A549 treated with RU486 at 1 μM for 4 hours (cell line): ENCODE data around the gene ARL11. TPM values are rescaled to one million over a fixed set of nuclear protein-coding genes. Genes with fewer than 3 reads are reported as not detected.

Experiments used
- total RNA-seq: library from RNA; stranded (reverse); fragments of 200-300 nt; extraction: Qiagen RNA extraction; gene quantifications from 5 replicates; pipeline ENCODE4 v1.2.3, GENCODE V29; 2022; ENCODE audit warnings: low read depth

Gene ARL11
- total RNA-seq, result not detected in 5 replicates

GRCh38 chr13:49627831-49628652 lies at the start of gene ARL11:
Gene ARL11 (plus strand): TSS chr13:49628507. CDS start chr13:49630448, 1,941 bp downstream.

DNA sequence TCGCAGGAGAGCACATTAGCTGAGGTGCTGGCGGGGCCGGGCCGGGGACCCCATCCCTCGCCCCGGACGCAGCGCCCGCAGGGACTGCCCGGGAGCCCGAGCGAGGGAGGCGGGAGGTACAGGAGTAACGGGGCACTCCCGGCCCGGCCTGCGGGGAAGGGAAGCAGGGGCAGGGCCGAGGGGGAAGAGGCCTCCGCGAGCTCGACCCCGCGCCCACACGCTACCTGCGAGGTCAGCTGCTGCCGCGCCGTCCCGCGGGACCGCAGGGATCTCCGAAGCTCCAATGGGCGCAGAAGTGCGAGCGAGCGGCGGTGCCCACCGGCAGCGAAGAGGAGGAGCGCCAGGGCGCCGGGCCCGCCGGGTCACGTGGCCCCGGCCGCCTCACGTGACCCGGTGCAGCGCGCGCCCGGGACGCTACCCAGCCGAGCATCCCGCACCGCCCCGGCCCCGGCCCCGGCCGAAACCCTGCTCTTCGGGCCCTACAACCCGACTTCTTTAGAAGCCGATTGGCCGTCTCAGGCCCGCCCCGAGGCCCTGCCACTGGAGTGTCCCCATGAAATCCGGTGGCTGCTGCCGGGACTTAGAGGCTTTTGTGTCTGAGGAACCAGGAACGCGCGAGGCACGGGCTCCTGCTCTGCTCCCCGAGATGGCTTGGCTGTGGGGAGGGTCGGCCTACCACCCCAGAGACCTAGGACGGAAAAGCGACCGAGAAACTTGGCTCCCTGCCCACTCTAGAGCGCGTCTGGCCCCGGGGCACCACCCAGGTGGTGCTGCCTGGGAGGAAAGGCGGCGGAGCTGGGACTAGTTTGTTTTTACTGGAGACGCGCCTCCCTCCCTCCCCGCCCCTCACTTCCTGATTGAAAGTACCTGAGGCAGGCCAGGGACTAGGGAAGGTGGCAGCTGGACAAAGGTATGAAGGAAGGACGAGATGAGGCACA lies 42.8 kb upstream of the ARL11 start, which contains the start of gene RCBTB1:
RCBTB1 (minus strand) TSS at position 339 of the 938 bp plus-strand sequence. CDS start 18,279 bp downstream, outside the sequence.

Other genes with a start within 250 kb of the ARL11 start
- 1.6 to 2.7 TPM (median 2.3 TPM) in 5 replicates for gene CAB39L, start 184.4 kb upstream of the ARL11 start, total RNA-seq
- 1.3 to 2.2 TPM (median 2.0 TPM) in 5 replicates for gene SETDB2, start 184.2 kb upstream of the ARL11 start, total RNA-seq
- 4.6 to 7.2 TPM (median 6.4 TPM) in 5 replicates for gene PHF11, start 132.6 kb upstream of the ARL11 start, total RNA-seq
- gene RCBTB1, start 42.9 kb upstream of the ARL11 start, total RNA-seq, result 4.5 to 9.3 TPM (median 8.3 TPM) in 5 replicates
- 47.1 to 74.2 TPM (median 67.2 TPM) in 5 replicates for gene EBPL, start 63.0 kb downstream of the ARL11 start, total RNA-seq
- gene KPNA3, start 164.2 kb downstream of the ARL11 start, total RNA-seq, result 12.5 to 29.4 TPM (median 27.0 TPM) in 5 replicates